CD4-positive, alpha-beta T cell (primary cell): ENCODE data around the gene MARCHF9. TPM values are rescaled to one million over a fixed set of nuclear protein-coding genes. Genes with fewer than 3 reads are reported as not detected.

Experiments used
- ATAC-seq: fragments of 200-7000 bp; cut with Tn5 transposase; one replicate; pipeline ENCODE4 v1.10.0; 2022; ENCODE audit warnings: mild to moderate bottlenecking; ENCODE audit not compliant: poor library complexity
- CTCF ChIA-PET: fragments of 350-600 bp; sonication (Branson Sonifier 250); formaldehyde crosslinking; loops from one replicate; lab custom pipeline; 2021; ENCODE audit warnings: antibody characterized with exemption, inconsistent platforms; lab: Charles Lee
- POLR2A ChIA-PET: fragments of 350-600 bp; sonication (Branson Sonifier 250); formaldehyde crosslinking; loops from one replicate; lab custom pipeline; 2021; ENCODE audit warnings: antibody characterized with exemption, inconsistent platforms; lab: Charles Lee
- DNase-seq, 14 experiments: peaks; one replicate each; pipeline ENCODE4 v3.0.0-alpha.2; 2013 to 2020; ENCODE audit warnings: mixed read lengths in 2 of 14
- H3K27ac ChIP-seq, 2 donors: one replicate each; pipeline versions ENCODE4 v1.5.1 to v1.7.0; 2013; ENCODE audit warnings: low read length in 2 of 2, low read depth in 1 of 2, mild to moderate bottlenecking in 1 of 2
- H3K27me3 ChIP-seq, 2 experiments: 1 replicate in 1 of 2; 2 replicates in 1 of 2; pipeline versions ENCODE4 v1.6.1 to v1.7.0; 2013; ENCODE audit warnings: low read length in 2 of 2, control low read depth in 1 of 2, mild to moderate bottlenecking in 1 of 2, moderate library complexity in 1 of 2; ENCODE audit not compliant: insufficient read depth in 2 of 2, control insufficient read depth in 1 of 2
- H3K36me3 ChIP-seq: one replicate; pipeline ENCODE4 v1.6.1; 2013; ENCODE audit warnings: low read length, control low read depth; ENCODE audit not compliant: insufficient read depth
- H3K4me1 ChIP-seq: one replicate; pipeline ENCODE4 v1.6.1; 2013; ENCODE audit warnings: low read length, control low read depth; ENCODE audit not compliant: insufficient read depth
- H3K4me3 ChIP-seq: one replicate; pipeline ENCODE4 v1.5.1; 2013; ENCODE audit warnings: mild to moderate bottlenecking, low read length, moderate library complexity
- H3K9me3 ChIP-seq, 2 experiments: 1 replicate in 1 of 2; 2 replicates in 1 of 2; pipeline versions ENCODE4 v1.6.1 to v1.7.0; 2013; ENCODE audit warnings: low read length in 2 of 2, mild to moderate bottlenecking in 2 of 2, control low read depth in 1 of 2, moderate library complexity in 1 of 2; ENCODE audit not compliant: control insufficient read depth in 1 of 2, insufficient read depth in 1 of 2
- H3K27ac Mint-ChIP-seq: one replicate; pipeline ENCODE4 v1.8.0; 2020; ENCODE audit warnings: mixed read lengths
- H3K27me3 Mint-ChIP-seq: one replicate; pipeline ENCODE4 v1.8.0; 2021; ENCODE audit warnings: mixed read lengths
- H3K36me3 Mint-ChIP-seq: one replicate; pipeline ENCODE4 v1.8.0; 2021; ENCODE audit warnings: low read depth, mixed read lengths
- H3K4me1 Mint-ChIP-seq: one replicate; pipeline ENCODE4 v1.8.0; 2021; ENCODE audit warnings: low read depth, mixed read lengths
- H3K4me3 Mint-ChIP-seq: one replicate; pipeline ENCODE4 v1.8.0; 2020; ENCODE audit warnings: mild to moderate bottlenecking, mixed read lengths
- H3K9me3 Mint-ChIP-seq: one replicate; pipeline ENCODE4 v1.8.0; 2020; ENCODE audit warnings: mixed read lengths
- CTCF ChIP-seq: fragments of 200-600 bp; IDR thresholded peaks from one replicate; pipeline ENCODE4 v1.8.0; 2022; ENCODE audit warnings: antibody characterized with exemption, mild to moderate bottlenecking
- intact Hi-C, 2 experiments: fragments of 100-400 bp; cut with DNase I in 1 of 2; cut with micrococcal nuclease in 1 of 2; formaldehyde crosslinking; loops; one replicate each; pipeline versions ENCODE4 v1.15.1 to v1.9.0; 2023 to 2025; cut with DNase I, micrococcal nuclease
- total RNA-seq, 174 experiments: library from RNA in 2 of 174; stranded (reverse) in 2 of 174; gene quantifications; one replicate each; pipeline ENCODE4 v1.2.3 and lab custom pipeline; 2021 to 2026

MARCHF9 gene
- total RNA-seq, 2 experiments from 2014 or later = 39.9 to 40.8 TPM

GRCh38 chr12:57732726-57733593 lies 21.9 kb upstream of the MARCHF9 start:
- Histone ChIP-seq H3K27ac (no peak overlapping the region), H3K9me3 (no peaks in the 10 kb centered on the region), H3K36me3 (peaks cover 93% of the 10 kb centered on the region), H3K4me3 (no peak overlapping the region), H3K4me1 (peaks cover 13% of the 10 kb centered on the region), H3K27me3 (no peaks in the 10 kb centered on the region)
- TF ChIP-seq CTCF = no peak
- ChIA-PET POLR2A (interaction anchor here (1.7 kb wide), 1 partner anchor 8 kb away, joined by 6 read pairs; no protein-coding TSS in a partner anchor), CTCF (interaction anchor here (1.3 kb wide), 1 partner anchor 26 kb away, joined by 3 read pairs; no protein-coding TSS in a partner anchor)
- no peak for ATAC-seq
- no peaks in the 10 kb centered on the region for H3K27me3 Mint-ChIP-seq
- no peak overlapping the region for H3K27ac Mint-ChIP-seq
- DNase-seq = no peak
- intact Hi-C loops = no loop called here
- H3K36me3 Mint-ChIP-seq = peaks cover 87% of the 10 kb centered on the region
- peaks cover 21% of the 10 kb centered on the region for H3K4me1 Mint-ChIP-seq
- H3K4me3 Mint-ChIP-seq = no peak overlapping the region
- no peaks in the 10 kb centered on the region for H3K9me3 Mint-ChIP-seq

- H3K9me3 ChIP-seq = no peaks in the 10 kb centered on the region
- no peak overlapping the region for H3K4me3 Mint-ChIP-seq
- ChIA-PET CTCF (no interaction called here), POLR2A (no interaction called here)
- H3K36me3 ChIP-seq = peaks cover 87% of the 10 kb centered on the region
- ATAC-seq (no peak), DNase-seq (no peak)
- peaks cover 20% of the 10 kb centered on the region for H3K4me1 ChIP-seq
- no peaks in the 10 kb centered on the region for H3K27me3 ChIP-seq
- no peak overlapping the region for H3K27ac ChIP-seq
- no peaks in the 10 kb centered on the region for H3K27me3 Mint-ChIP-seq
- intact Hi-C loops = no loop called here
- no peak overlapping the region for H3K27ac Mint-ChIP-seq
- H3K4me1 Mint-ChIP-seq = peaks cover 23% of the 10 kb centered on the region
- TF ChIP-seq CTCF = no peak
- H3K4me3 ChIP-seq = no peak overlapping the region
- peaks cover 79% of the 10 kb centered on the region for H3K36me3 Mint-ChIP-seq
- H3K9me3 Mint-ChIP-seq = no peaks in the 10 kb centered on the region
These were observed 21.0 kb upstream of the MARCHF9 start for GRCh38 chr12:57733928-57734327.

- peak overlapping the region; percentile 65 for H3K27ac Mint-ChIP-seq
- H3K36me3 ChIP-seq = peaks cover 89% of the 10 kb centered on the region
- DNase-seq = no peak
- H3K27ac ChIP-seq = no peak overlapping the region
- ATAC-seq = no peak
- H3K4me3 ChIP-seq = no peak overlapping the region
- H3K4me1 ChIP-seq = peaks cover 26% of the 10 kb centered on the region
- no peaks in the 10 kb centered on the region for H3K9me3 Mint-ChIP-seq
- peaks cover 79% of the 10 kb centered on the region for H3K36me3 Mint-ChIP-seq
- H3K4me3 Mint-ChIP-seq = no peak overlapping the region
- intact Hi-C loops = no loop called here
- H3K27me3 ChIP-seq = no peaks in the 10 kb centered on the region
- no peak for TF ChIP-seq CTCF
- ChIA-PET POLR2A (interaction anchor here (1.4 kb wide), 1 partner anchor 10 kb away, joined by 4 read pairs; the partner anchor contains the start of gene TSPAN31), CTCF (no interaction called here)
- no peaks in the 10 kb centered on the region for H3K9me3 ChIP-seq
- H3K27me3 Mint-ChIP-seq = no peaks in the 10 kb centered on the region
- peaks cover 29% of the 10 kb centered on the region for H3K4me1 Mint-ChIP-seq
These were observed 20.3 kb upstream of the MARCHF9 start for GRCh38 chr12:57734591-57734990.
